Subcutaneous abdominal adipose tissue (tissue), 5 donors: Measurements from ENCODE around the gene KLHL18.
"Not testable (repeated sequence)": the region's sequence is repeated elsewhere in the genome, so short reads cannot be mapped to it uniquely, and the experiment has no call there.

ENCODE experiments used
- H3K27ac ChIP-seq: one replicate; pipeline ENCODE4 v1.7.0; 2013; ENCODE audit warnings: low read depth, mild to moderate bottlenecking, inconsistent platforms, low read length, moderate library complexity
- H3K27me3 ChIP-seq, 5 donors: one replicate each; pipeline ENCODE4 v1.7.0; 2013; ENCODE audit warnings: low read length in 5 of 5, inconsistent platforms in 1 of 5; ENCODE audit not compliant: control insufficient read depth in 5 of 5, insufficient read depth in 4 of 5
- H3K36me3 ChIP-seq, 5 donors: one replicate each; pipeline ENCODE4 v1.7.0; 2013; ENCODE audit warnings: low read length in 5 of 5; ENCODE audit not compliant: control insufficient read depth in 5 of 5, insufficient read depth in 5 of 5
- H3K4me1 ChIP-seq, 5 donors: one replicate each; pipeline ENCODE4 v1.7.0; 2013; ENCODE audit warnings: low read length in 5 of 5, mild to moderate bottlenecking in 3 of 5, moderate library complexity in 1 of 5; ENCODE audit not compliant: control insufficient read depth in 5 of 5, insufficient read depth in 5 of 5
- H3K4me3 ChIP-seq, 5 donors: one replicate each; pipeline ENCODE4 v1.7.0; 2013; ENCODE audit warnings: low read length in 5 of 5, low read depth in 1 of 5
- H3K9ac ChIP-seq, 5 donors: one replicate each; pipeline ENCODE4 v1.7.0; 2013; ENCODE audit warnings: low read length in 5 of 5, mild to moderate bottlenecking in 4 of 5, moderate library complexity in 3 of 5
- H3K9me3 ChIP-seq, 5 donors: one replicate each; pipeline ENCODE4 v1.7.0; 2013; ENCODE audit warnings: low read length in 5 of 5; ENCODE audit not compliant: control insufficient read depth in 5 of 5
- donor health status: healthy.
- donor health status: healthy.
- donor health status: healthy.
- donor health status: healthy.
- donor health status: healthy.

KLHL18 gene

DNA sequence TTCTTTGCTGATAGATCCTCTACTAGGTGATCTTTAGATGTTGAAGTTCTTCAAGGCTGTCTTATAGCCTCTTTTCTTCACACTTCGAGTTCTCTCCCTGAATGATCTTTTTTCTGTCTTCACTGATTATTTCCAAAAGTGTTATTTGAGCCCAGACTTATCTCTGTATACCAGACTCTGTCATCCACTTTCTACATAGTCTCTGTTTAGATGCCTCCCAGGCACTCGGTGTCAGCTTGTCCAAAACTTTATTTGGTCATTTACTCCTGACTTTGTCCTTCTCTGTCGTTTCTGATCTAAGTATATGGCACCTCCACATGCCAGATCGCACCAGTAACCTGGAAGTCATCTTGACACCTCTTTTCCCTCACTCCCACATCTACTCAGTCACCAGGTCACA is 27.6 kb downstream of the KLHL18 start:
- peak overlapping the region in 1 of 5 donors; percentile 10 for H3K9ac ChIP-seq
- peaks cover 3 to 24% (median 21%) of the 10 kb centered on the region in 5 donors for H3K4me1 ChIP-seq
- no peak overlapping the region for H3K27ac ChIP-seq
- H3K9me3 ChIP-seq, result no peaks in the 10 kb centered on the region
- peaks cover 0 to 5% (median 0%) of the 10 kb centered on the region in 5 donors for H3K36me3 ChIP-seq
- no peaks in the 10 kb centered on the region for H3K27me3 ChIP-seq
- H3K4me3 ChIP-seq, result no peak overlapping the region

DNA sequence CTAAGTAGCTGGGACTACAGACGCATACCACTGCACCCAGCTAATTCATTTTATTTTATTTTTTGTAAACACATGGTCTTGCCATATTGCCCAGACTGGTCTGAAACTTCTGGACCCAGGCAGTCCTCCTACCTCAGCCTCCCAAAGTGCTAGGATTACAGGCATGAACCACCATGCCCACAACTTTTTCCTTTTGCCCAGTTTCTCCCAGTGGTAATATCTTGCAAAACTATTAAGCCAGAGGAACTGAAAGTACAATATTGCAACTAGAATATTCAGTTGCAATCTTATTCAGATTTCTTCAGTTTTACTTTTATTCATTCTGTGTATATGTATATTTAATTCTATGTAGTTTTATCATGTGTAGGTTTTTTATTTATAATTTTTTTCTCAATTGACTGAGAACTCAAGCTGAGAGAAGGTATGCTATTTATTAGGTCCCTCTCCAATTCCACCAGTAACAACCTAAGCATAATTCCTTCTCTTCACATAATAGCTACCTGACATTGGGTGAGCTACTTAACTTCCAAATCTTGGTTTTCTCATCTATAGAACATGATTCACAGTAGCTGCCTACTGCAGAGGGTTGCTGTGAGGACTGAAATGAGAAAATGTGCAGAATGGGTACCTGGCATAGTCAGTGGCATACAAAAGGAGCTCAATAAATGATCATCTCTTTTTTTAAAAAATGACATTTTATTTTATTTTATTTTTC is 30.8 kb downstream of the KLHL18 start:
- H3K27ac ChIP-seq, result no peak overlapping the region

DNA sequence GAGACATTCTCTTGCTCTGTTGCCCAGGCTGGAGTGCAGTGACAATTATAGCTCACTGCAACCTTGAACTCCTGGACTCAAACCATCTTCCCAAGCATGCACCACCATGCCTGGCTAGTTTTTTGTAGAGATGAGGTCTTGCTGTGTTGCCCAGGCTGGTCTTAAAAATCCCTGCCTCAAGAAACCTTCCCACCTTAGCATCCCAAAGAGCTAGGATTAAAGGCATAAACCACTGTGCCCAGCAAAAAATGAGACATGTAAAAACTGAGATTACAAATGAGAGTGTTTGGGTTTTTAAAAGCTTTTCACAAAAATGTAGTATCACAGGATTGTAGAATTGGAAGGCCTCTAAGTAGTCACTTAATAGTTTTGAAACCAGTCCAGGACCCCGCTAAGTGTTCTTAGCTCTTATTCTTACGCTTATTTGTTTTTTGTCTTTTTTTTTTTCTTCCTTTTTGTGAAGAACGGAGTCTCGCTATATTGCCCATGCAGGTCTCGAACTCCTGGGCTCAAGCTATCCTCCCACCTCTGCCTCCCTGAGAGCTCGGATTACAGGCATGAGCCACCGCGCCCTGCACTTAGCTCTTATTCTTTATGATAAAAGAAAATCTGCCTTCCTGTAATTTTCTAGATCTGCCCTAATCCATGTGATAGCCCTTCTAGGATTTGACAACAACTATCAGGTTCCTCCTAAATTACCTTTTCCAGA is 31.5 kb downstream of the KLHL18 start:
- peak overlapping the region in 1 of 5 donors; percentile 59 for H3K9ac ChIP-seq
- peak overlapping the region; percentile 37 for H3K27ac ChIP-seq
- H3K36me3 ChIP-seq, result no peaks in the 10 kb centered on the region
- H3K4me3 ChIP-seq, result no peak overlapping the region
- H3K27me3 ChIP-seq, result no peaks in the 10 kb centered on the region
- H3K4me1 ChIP-seq, result peaks cover 3 to 32% (median 26%) of the 10 kb centered on the region in 5 donors
- no peaks in the 10 kb centered on the region for H3K9me3 ChIP-seq

More for the DNA sequence above, 30.8 kb downstream of the KLHL18 start:
- Histone ChIP-seq H3K36me3 (no peaks in the 10 kb centered on the region), H3K9me3 (no peaks in the 10 kb centered on the region), H3K27me3 (no peaks in the 10 kb centered on the region), H3K4me3 (no peak overlapping the region), H3K9ac (no peak overlapping the region), H3K4me1 (peaks cover 3 to 27% (median 24%) of the 10 kb centered on the region in 5 donors)

DNA sequence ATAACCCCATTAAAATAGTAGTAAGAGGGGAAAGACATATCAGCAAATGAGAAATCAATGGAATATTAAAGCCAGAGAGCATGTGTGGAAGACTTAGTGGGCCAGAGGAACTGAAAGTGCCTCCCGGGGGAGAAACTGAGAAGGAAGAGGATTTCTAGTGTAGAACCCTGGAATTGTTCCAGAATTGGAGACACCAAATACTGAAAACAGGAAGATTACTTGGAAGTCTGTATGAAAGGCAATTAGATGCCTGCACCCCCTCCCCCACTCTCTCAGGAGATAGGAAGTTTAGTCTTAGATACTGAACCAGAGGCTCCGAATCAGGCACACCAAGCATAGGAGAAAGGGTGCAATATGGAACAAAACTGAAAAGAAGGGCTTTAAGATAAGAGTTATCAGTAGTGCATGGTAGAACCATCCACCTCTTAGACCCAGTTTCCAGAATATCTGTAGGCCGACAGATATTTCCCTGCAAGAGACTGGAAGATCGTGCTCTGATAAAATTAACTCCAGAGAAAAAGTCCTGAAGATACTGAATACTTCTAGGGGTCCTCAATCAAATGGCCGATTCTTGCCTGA is 32.4 kb downstream of the KLHL18 start:
- Histone ChIP-seq H3K4me1 (peaks cover 3 to 32% (median 26%) of the 10 kb centered on the region in 5 donors), H3K27ac (peak overlapping the region; percentile 37), H3K36me3 (peaks cover 0 to 6% (median 3%) of the 10 kb centered on the region in 5 donors), H3K9ac (peak overlapping the region in 2 of 5 donors; percentile 41 to 59), H3K4me3 (peak overlapping the region in 1 of 5 donors; percentile 15), H3K9me3 (no peaks in the 10 kb centered on the region), H3K27me3 (no peaks in the 10 kb centered on the region)

DNA sequence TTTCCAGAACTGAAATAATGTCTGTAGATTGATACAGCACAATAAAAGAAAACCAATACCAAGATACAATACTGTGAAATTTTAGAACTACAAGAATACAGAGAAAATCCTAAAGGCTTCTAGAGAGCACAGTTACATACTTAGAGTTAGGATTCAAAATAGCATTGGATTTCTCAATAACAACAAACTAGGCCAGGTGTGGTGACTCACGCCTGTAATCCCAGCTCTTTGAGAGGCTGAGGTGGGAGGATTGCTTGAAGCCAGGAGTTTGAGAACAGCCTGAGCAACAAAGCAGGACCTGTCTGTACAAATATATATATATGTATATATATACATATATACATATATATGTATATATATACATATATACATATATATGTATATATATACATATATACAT is 33.4 kb downstream of the KLHL18 start:
- Histone ChIP-seq H3K36me3 (peaks cover 0 to 16% (median 12%) of the 10 kb centered on the region in 5 donors), H3K4me1 (peaks cover 3 to 32% (median 26%) of the 10 kb centered on the region in 5 donors)
- H3K9me3 ChIP-seq, H3K27ac ChIP-seq, H3K27me3 ChIP-seq, H3K9ac ChIP-seq, H3K4me3 ChIP-seq: not testable (repeated sequence)

DNA sequence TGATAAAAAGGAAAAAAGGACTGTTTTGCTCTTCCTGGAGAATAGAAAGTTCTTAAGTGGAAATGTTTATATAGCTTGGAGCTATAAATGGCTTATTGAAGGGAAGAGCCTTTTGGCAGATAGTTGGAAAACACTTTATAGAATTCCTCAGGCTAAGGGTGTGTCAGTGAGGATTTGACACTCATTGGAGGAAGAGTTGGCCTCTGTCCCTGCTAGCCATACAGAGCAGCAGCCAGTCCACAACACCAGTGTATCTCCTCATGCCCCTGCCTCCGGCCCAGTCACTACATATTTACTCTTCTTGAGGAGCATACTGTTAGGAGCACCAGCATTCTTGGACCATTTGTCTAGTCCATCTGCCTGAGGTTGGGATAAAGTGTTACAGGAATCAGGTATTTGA is 36.2 kb downstream of the KLHL18 start:
- Histone ChIP-seq H3K4me1 (peaks cover 1 to 24% (median 17%) of the 10 kb centered on the region in 5 donors), H3K27ac (no peak overlapping the region), H3K27me3 (no peaks in the 10 kb centered on the region), H3K9me3 (no peaks in the 10 kb centered on the region), H3K9ac (no peak overlapping the region), H3K36me3 (peaks cover 0 to 42% (median 32%) of the 10 kb centered on the region in 5 donors), H3K4me3 (no peak overlapping the region)

DNA sequence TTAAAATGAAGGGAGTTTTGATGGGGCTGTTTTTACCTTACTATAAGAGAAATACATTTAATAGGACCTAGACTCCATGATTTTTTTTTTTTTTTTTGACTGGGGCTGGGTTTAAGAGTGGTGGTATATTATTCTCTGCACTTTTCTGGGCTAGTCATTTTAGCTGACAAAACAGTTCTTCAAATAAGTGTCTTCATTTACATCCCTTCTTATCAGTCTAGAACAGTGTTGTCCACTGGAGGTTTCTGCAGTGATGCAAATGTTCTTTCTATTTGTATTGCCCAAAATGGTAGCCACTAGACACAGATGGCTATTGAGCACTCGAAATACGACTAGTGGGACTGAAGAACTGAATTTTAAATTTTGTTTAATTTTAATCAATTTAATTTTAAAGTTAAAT is 37.2 kb downstream of the KLHL18 start:
- no peak overlapping the region for H3K9ac ChIP-seq
- no peaks in the 10 kb centered on the region for H3K27me3 ChIP-seq
- no peaks in the 10 kb centered on the region for H3K9me3 ChIP-seq
- H3K27ac ChIP-seq, result no peak overlapping the region
- peaks cover 0 to 15% (median 7%) of the 10 kb centered on the region in 5 donors for H3K4me1 ChIP-seq
- H3K4me3 ChIP-seq, result no peak overlapping the region
- peaks cover 0 to 47% (median 32%) of the 10 kb centered on the region in 5 donors for H3K36me3 ChIP-seq

DNA sequence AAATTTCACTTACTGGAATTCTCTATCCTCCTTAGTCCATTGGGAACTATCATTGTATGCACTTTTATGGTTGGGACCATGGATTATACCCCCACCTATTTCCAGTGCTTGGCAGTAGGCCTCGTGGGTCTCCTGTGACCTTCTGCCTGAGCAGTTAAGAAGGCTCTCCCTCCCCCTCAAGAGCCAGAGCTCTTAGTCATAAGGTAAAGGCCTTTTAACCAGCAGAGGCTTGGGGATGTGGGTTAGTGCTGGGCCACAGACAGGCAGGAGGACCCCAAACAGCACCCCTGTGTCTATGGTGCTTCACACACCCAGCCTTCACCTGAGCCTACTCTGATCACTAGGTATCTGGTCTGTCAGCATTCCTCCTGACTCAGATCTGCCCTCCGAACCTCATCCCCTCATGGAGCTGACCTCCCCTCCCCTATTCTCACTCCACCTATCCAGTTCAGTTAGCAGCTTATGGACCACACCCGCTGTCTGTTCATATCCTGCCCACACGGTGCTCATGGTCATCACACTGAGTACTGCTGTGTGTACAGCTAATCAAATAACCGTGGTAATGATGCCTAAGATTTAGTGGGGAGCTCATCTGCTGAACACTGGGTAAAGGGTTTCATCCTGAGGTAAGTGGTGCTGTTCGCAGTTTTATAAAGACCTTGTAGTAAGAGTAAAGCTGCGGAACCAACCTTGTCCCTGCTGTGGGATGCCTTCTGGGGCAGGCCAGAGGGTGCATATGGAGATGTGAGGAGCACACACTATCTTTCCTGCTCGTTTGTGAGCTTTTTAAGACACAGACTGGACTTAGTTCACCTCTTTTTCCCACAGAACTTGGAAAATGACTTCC is 40.9 kb downstream of the KLHL18 start:
- Histone ChIP-seq H3K27ac (no peak overlapping the region), H3K36me3 (peaks cover 6 to 71% (median 50%) of the 10 kb centered on the region in 5 donors), H3K9ac (no peak overlapping the region), H3K9me3 (no peaks in the 10 kb centered on the region), H3K4me1 (peaks cover 0 to 4% (median 0%) of the 10 kb centered on the region in 5 donors), H3K4me3 (no peak overlapping the region), H3K27me3 (no peaks in the 10 kb centered on the region)

DNA sequence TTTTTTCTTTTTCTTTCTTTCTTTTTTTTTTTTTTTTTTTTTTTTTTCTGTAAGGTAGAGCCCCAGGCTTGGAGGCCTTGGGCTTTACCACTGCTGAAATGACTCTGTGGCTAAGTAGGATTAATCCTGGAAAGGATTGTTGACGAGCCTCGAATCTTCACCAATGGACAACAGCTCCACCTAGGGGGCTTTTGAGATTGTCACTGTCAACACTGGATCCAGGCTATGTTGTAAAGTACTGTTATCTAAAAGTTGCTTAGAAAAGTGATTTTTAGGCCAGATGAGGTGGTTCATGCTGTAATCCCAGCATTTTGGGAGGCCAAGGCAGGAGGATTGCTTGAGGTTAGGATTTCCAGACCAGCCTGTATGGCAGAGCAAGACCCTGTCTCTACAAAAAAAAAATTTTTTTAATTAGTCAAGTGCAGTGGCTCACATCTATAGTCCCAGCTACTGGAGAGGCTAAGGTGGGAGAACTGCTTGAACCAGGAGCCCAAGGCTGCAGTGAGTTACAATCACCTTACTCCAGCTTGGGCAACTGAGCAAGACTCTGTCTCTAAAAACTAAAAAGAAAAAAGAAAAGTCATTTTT is 41.6 kb downstream of the KLHL18 start:
- Histone ChIP-seq H3K4me1 (no peaks in the 10 kb centered on the region), H3K27ac (no peak overlapping the region), H3K9ac (no peak overlapping the region), H3K9me3 (no peaks in the 10 kb centered on the region), H3K27me3 (no peaks in the 10 kb centered on the region), H3K4me3 (no peak overlapping the region), H3K36me3 (peaks cover 6 to 75% (median 51%) of the 10 kb centered on the region in 5 donors)
